Measurements from ENCODE around the gene HOXD10.

Gene HOXD10

DNA sequence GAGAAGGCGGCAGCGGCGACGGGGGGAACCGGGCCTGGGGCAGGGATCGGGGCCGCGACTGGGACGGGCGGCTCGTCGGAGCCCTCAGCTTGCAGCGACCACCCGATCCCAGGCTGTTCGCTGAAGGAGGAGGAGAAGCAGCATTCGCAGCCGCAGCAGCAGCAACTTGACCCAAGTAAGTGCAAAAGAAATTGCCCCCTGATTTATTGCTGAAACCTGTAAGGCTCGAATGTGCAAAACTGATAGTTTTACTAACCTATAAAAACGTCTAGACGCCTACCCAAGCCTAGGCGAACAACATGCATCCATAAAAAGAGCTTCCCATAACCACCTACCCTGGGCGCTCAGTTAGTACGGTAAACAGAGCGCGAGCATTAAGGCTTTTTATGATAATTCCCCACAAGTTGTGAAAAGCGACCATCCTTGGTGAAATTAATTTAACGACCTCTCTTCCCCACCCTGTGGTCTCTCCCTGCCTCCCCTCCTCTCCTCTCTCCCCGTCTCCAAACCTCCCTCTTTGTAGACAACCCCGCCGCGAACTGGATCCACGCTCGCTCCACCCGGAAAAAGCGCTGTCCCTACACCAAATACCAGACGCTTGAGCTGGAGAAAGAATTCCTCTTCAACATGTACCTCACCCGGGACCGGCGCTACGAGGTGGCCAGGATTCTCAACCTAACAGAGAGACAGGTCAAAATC lies 7.0 kb downstream of the HOXD10 start:
- DNase-seq (ENCODE audit: low spot score), result no peak

DNA sequence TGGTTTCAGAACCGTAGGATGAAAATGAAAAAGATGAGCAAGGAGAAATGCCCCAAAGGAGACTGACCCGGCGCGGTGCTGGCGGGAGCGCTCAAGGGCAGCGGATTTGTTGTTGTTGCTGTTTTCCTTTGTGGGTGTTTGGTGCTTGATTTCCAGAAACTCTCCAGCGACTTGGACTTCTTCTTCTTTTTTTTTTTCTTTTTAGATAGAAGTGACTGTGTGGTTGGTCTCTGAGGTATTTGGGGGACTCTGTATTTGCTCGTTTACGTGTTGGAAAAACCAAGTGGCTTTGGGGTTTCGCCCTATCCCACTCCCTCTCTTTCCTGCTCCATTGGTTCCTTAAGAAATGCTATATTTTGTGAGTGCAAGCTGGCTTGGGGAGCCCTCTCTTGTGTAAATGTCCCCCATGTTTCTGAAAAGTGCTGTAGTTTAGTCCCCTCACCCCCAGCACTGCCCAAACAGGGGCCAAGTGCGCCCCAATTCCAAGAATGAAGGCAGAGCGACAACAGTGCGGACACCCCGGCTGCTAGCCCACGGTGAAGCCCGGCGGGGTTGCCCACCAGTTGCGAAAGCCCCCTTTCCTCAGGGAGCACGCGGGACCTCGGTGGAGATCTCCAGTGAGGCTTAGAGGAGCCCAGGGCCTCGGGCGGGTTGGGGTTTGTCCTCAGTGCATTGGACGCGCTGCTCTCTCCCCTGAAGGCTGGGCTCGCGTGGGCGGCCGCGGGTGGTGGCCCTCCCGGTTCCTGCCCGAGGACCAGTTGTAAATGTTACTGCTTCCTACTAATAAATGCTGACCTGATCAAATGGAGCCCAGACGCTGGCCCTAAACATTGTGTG lies 7.8 kb downstream of the HOXD10 start:
- DNase-seq (ENCODE audit: low spot score), result no peak

DNA sequence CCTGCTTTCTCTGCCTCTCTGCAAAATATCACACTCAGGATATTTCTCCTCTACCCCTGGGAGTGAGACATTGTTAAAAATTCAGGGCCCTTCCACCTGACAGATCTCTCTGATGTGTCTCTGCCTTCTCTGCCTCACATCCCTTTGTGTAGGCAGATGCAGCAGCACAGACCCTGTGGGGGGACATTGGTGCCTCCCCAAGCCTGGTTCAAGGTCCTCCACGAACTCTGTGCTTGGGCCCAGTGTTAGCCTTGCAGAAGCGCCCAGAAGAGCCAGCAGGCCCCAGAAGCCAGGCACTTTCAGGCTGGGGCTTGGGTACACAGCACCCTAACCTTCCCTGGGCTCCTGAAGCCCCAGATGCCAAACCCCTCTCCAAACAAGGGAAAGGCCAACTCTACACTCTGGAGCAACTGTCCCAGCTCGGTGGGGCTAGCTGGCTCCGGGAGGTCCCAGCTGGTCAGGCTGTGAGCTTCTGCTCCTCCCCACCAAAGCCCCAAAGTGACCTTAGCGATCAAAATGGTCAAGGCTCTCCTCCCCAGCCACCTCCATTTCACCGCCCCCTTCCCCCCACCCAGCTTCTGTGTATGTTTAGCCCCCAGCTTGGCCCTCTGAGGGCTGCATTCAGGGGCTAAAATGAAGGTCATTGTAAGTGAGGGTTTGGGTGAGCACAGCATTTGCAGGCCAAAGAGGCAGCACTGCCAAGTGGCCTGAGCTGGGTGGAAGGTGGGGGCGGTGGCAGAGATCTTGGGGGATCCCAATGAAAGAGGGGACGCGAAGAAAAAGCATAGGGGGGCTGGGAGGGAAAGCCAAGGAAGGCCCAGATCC lies 8.6 kb downstream of the HOXD10 start:
- DNase-seq (ENCODE audit: low spot score), result no peak

DNA sequence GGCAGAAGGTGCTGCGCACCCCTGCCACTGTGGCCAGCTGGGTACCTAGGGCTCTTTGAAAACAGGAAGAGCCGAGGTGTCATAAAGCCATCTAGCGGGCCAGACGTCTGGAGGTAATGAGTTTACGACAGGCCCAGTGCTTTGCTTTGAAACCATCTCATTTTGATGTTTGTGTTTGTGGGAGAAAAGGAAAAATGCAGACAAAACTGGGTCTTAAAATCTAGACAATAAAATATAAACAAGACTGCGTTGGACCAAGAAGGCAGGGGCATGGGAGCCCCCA lies 9.1 kb downstream of the HOXD10 start:
- no peak for DNase-seq (ENCODE audit: low spot score)

DNA sequence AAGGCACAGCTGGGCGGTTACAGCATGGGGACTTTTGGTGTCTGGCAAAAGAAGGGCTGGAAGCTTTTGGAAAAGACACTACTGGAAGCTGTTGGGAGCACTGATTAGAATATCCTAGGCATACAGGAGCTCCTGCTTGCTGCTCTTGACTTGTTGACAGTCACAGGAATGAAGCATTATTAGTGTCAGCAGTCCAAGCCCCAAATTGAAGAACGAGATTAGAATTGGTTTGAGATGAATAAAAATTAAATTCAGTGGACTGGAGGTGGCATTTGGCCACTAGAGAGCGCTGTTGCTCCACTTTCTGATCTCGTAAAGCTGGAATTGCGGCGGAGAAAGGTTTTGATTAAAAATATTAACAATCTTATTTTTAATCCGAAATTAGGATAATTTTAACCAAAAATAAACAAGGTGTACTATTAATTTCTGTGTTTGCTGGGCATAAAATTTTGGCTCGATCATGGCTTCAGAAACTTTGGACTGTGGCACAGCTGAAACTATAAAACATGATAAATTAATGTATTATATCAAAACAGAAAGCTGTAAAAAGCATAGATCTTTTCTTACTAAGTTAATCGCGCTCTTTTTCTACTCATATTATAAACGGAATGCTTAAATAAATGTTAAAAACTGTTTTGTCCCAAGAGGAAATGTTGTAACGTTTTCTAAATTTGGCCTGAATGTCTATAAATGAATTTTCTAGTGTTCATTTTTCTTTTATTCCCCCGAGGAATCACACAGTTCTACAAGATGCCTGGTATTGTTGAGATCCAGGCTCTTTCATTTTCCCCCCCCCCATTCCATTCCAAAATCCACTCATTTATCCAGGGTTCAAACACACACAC lies 10.6 kb downstream of the HOXD10 start:
- DNase-seq (ENCODE audit: low spot score), result peak; percentile 49

DNA sequence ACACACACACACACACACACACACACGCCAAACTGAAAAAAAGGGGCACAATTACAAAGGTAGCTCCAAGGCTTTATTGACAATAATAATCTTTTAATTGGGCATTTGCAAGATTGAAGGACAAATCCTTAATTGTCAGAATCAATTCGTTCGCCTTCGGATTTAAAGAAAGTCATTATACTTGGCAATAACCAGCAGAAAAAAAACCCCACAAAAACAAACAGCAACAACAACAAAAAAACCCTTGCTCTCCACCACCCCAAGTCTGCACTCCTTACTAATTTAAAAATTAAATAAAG lies 11.1 kb downstream of the HOXD10 start:
- DNase-seq (ENCODE audit: low spot score), result no peak

DNA sequence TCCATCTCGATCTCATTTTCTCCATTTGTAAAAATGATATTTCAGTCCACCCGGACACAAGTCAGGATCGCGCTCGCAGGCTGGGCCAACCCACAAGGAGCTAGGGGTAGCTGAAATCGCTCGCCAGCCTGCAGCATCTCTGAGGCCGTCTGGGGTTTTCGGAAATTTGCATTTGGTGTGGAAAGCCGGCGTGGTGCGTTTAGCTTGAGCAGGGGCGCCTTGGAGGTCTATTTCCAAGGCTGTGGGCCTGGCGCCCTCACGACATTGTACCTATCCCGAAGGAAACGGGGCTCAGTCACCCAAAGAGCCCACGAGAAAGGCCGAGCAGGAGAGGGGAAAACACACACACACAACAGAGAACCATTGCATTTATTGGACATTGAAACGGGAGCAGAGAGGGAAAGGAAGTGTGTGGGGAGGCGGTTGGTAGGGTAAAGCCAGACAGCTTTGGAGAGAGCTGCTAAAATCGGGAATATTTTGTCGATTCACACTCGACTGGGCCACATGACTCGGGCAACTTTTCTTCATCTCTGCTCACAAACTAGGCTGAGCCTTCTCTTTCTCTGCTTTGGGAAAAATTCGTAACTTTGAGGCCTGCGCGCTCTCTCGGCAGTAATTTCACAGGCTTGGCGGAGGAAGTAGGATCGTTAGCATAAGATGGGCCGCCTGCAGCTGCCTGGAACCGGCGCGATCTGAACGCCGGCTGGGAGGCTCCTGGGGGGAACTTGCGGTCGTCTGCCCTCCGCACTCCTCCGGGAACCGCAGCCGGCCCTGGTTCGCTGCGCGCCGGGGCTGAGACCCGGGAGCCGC lies 11.8 kb downstream of the HOXD10 start:
- no peak for DNase-seq (ENCODE audit: low spot score)

DNA sequence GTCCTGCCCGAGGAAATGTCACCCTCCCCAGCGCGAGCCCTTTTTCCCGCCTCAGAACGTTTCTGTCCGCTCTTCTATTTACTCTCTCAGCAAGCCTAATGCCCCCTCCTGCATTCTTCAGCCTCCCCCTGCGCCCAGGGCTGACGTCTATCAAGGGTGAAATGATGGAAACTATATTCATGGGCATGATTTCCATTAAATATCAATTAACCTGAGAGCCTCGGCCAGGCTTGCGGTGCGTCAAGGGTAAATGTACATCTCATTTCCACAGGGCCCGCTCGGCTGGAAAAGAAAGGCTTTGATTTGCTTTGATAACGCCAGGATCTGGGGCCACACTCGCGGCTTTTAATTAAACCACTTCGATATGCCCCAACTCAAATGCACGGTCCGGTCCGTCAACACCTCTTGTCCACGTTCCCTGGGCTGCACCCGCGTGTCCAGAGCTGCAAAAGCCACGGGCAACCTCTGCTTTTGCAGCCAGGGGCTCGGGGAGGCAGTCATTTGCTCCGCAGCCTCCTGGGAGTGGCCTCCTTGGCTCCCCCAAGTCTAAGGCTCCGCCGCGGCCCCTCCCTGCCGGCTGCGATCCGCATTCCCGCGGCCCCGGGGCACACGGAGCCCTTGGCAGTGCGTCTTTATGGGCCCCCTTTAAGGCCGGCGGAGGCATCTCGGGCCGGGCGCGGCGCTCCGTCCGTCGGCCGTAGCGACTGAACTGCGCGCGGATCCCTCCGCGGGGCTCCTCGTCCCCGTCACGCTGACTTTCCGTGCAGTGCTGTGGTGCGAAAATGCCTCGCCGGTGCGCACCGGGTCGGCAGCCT lies 12.6 kb downstream of the HOXD10 start, which contains the start of gene HOXD8:
Gene HOXD8 (plus strand): TSS at position 724 of the 815 bp plus-strand sequence. CDS start 662 bp downstream, outside the sequence.
- DNase-seq (ENCODE audit: low spot score), result no peak

DNA sequence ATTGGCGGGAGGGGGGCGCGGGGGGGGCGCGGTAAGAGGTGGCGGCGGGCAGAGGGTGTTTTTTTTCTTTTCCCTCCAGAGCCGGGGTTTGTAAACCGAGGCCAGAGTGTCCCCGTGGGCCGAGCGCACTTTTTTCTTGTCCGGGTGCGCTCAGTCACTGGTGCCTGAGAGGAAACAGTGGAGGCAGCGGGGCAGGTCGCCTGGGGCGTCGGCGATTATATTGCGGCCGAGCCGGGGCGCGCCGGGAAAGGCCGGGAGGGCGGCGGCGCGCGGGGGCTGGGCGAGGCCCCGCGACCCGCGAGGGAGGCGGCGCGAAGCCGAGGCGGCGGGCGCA lies 13.2 kb downstream of the HOXD10 start:
- no peak for DNase-seq (ENCODE audit: low spot score)

DNA sequence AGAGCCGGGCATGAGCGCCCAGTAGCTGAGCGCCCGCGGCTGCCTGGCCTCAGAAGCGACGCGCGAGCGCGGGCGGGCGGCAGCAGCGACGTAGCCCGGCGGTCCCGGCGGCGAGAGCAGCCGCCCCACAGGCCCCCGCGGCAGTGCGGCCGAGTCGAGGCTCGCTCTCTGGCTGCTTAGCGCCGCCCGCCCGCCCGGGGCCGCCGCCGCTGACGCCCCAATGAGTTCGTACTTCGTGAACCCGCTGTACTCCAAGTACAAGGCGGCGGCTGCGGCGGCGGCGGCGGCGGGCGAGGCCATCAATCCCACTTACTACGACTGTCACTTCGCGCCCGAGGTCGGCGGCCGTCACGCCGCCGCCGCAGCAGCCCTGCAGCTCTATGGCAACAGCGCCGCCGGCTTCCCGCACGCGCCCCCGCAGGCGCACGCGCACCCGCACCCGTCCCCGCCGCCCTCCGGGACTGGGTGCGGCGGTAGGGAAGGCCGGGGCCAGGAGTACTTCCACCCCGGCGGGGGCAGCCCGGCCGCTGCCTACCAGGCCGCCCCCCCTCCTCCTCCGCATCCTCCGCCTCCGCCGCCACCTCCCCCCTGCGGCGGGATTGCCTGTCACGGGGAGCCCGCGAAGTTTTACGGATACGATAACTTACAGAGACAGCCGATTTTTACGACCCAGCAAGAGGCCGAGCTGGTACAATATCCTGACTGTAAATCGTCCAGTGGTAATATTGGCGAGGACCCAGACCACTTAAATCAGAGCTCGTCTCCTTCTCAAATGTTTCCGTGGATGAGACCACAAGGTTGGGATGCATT lies 13.8 kb downstream of the HOXD10 start:
- DNase-seq (ENCODE audit: low spot score), result no peak

DNA sequence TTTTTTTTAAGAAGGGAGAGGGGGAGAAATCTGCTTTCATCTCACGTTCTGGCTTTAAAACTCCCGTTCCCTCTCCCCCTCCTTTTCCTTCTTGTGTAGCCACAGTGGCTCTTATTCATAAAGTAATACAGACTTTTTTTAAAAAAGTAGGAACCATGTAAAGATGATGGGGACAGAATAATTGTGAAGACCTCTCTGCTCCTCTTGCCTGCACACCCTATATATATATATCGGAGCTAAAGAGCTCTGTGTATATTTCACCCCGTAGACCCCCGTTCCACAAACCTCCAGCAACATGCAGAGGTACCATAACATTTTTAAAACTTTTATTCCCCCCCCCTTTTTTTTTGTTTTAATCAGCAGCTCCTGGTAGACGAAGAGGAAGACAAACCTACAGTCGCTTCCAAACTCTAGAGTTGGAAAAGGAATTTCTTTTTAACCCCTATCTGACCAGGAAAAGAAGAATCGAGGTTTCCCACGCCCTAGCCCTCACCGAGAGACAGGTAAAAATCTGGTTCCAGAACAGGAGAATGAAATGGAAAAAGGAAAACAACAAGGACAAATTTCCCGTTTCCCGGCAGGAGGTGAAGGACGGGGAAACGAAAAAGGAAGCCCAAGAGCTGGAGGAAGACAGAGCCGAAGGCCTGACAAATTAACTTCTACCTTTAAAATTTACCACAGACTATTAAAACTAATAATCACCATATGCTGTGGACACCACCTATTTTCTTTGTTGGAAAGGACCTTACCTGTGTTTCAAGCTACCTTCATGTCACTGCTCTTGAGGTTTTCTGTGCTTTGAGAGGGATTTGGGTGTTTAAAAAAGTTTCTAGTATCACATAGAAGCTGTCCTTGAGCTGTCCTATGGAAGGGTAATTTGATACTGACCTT lies 14.6 kb downstream of the HOXD10 start:
- no peak for DNase-seq (ENCODE audit: low spot score)

DNA sequence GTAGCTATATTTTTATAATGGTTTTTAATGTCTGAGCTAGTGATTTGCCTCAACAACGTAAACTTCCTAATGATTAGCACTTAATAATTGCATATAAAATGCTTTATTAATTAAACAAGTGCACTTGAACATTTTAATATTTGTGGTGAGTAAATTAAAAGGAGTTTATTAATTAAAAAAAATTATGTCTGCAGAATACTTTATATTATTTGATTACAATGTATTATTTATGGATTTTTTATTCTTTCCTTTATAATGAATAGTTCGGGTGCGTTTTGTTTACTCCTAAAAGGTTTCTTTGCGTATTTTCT lies 15.2 kb downstream of the HOXD10 start:
- DNase-seq (ENCODE audit: low spot score), result no peak

DNA sequence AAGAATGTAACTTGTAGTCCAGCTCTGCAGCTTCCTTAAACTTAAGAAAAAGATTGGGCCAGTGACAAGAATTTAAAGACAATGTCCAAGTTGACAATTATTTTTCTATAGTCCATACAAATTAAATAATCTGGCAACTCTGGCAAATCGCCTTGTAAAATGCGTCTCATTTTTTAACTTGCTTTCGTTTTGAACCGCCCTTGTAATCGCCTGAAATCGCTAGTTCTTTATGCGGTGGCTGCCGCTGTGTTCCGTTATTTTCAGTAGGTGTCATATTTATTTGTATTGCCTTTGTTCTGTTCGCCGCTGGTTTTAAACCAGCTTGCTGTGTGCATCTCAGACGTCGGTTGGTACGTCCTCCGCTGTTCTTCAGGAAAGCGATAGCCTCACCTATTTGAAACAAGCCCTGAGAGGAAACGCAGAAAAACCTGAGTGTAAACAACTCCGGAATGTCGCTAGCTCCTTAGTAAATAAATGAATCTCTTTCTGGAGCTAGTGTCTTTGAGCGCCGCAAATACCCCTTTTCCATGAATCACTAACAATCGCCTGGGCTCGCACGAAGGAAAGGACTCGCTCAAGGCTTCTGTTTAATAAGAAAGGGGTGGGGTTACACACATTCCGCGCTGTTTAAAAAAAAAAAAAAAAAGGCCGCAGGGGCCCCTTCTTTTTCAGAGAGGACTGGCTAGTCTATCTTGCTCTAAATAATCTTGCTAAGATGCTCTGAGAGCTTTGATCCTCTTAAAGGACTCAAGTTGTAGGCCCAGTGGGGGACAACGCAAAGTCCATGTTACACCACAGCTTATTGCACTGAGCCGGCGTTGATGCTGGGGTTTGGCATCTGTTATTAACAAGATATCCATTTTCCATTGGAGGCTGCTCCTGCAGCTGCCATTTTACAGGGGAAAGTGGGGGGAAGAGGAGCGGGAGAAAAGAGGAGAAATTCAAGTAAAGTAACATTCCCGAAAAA lies 15.9 kb downstream of the HOXD10 start:
- no peak for DNase-seq (ENCODE audit: low spot score)

DNA sequence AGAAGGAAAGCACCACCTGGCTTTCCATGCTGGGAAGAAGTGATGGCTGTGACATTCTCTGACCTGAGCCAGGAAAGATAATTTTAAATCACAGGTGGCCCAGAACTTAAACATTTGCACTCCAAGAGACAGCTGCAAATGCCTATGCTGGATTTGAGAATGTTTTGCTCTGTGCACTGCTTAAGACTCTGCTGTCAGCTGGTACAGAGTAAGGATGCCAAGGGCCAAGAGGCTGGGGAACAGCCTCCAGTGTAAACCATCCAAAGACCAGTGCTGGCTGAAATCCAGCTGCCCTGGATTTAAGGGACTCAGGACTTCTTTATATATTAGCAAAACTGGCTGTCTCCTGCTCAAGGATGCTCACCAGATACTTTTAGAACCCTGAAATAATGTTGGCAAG lies 16.8 kb downstream of the HOXD10 start:
- no peak for DNase-seq (ENCODE audit: low spot score)

DNA sequence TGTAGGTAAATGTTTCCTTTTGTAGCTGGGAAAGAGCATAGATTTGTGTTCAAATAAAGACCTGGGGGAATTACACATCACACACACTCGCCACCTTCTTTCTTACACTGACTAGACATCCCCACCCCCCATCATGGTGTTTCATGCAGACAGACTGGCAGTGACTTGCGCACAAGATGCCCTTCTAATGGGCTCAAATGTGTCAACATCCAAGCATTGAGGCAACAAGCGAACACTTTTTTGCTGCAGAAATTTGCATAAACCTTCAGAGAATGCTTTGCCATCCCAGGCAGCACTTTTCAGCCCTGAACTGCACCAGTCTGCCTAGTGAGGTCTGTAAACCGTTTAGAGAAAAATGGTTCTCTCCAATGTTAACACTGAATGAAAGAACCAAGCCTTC lies 17.5 kb downstream of the HOXD10 start:
- no peak for DNase-seq (ENCODE audit: low spot score)

DNA sequence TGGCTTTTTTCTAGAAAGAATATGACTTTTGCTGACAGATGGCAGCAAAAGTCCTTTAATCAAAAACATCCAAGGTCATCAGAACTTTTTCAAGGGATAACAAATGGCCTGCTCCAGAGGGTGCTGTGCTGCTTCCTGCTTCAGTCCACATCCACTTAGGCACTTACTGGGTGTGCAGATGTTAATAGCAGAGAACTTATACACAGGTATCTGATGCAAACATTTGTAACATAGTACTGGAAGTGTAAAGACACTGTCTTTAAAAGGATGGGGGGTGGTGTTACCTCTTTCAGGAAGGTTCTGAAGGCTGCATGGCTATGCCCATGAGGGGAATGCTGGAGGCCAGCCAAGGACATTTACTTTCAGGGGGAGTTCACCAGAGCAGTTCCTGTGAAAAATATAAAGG lies 18.5 kb downstream of the HOXD10 start:
- DNase-seq (ENCODE audit: low spot score), result no peak
